Germinal center (tissue), 1 donor: ENCODE data around the gene PTPN9.
"Not testable (repeated sequence)": the region's sequence is repeated elsewhere in the genome, so short reads cannot be mapped to it uniquely, and the experiment has no call there.

Experiments
- DNase-seq: peaks from one replicate; pipeline ENCODE4 v3.0.0; 2012; ENCODE audit warnings: mixed read lengths, low spot score

The PTPN9 gene

GRCh38 chr15:75452865-75453702 is 126.0 kb downstream of the PTPN9 start:
- DNase-seq = peak; percentile 29

- peak; percentile 69 for DNase-seq
Measured at GRCh38 chr15:75452364-75452864, 126.7 kb downstream of the PTPN9 start.

GRCh38 chr15:75451674-75452363 is 127.3 kb downstream of the PTPN9 start, which contains the start of gene SIN3A:
Gene SIN3A (minus strand): TSS chr15:75451690. CDS start chr15:75430375, 21,315 bp downstream.
- DNase-seq = peak; percentile 90

- no peak for DNase-seq
Measured at GRCh38 chr15:75451202-75451673, 127.9 kb downstream of the PTPN9 start.

GRCh38 chr15:75450307-75451201 is 128.6 kb downstream of the PTPN9 start:
- peak; percentile 82 for DNase-seq

- no peak for DNase-seq
Measured at GRCh38 chr15:75449585-75450306, 129.4 kb downstream of the PTPN9 start.

- DNase-seq = not testable (repeated sequence)
Measured at GRCh38 chr15:75448171-75448570, 130.9 kb downstream of the PTPN9 start.

GRCh38 chr15:75446151-75446550 is 133.0 kb downstream of the PTPN9 start:
- no peak for DNase-seq

- not testable (repeated sequence) for DNase-seq
Measured at GRCh38 chr15:75445324-75445723, 133.8 kb downstream of the PTPN9 start.

GRCh38 chr15:75443972-75444453 is 135.1 kb downstream of the PTPN9 start:
- DNase-seq = not testable (repeated sequence)

- no peak for DNase-seq
Measured at GRCh38 chr15:75437721-75438120, 141.4 kb downstream of the PTPN9 start.

- DNase-seq = no peak
Measured at GRCh38 chr15:75436881-75437280, 142.2 kb downstream of the PTPN9 start.

GRCh38 chr15:75431682-75432081 is 147.4 kb downstream of the PTPN9 start:
- DNase-seq = no peak

- no peak for DNase-seq
Measured at GRCh38 chr15:75431270-75431669, 147.8 kb downstream of the PTPN9 start.

- no peak for DNase-seq
Measured at GRCh38 chr15:75430259-75430658, 148.9 kb downstream of the PTPN9 start.

- no peak for DNase-seq
Measured at GRCh38 chr15:75428152-75428551, 151.0 kb downstream of the PTPN9 start.

GRCh38 chr15:75425966-75426500 is 153.1 kb downstream of the PTPN9 start:
- no peak for DNase-seq

GRCh38 chr15:75422554-75422953 is 156.6 kb downstream of the PTPN9 start:
- DNase-seq = no peak

GRCh38 chr15:75420698-75421097 is 158.4 kb downstream of the PTPN9 start:
- no peak for DNase-seq

- DNase-seq = no peak
Measured at GRCh38 chr15:75416584-75416983, 162.5 kb downstream of the PTPN9 start.
